ENCODE results near the gene LIMA1. TPM values are rescaled to one million over a fixed set of nuclear protein-coding genes. Genes with fewer than 3 reads are reported as not detected.

Gene LIMA1
- total RNA-seq, result 77.5 and 86.1 TPM in 2 replicates

DNA sequence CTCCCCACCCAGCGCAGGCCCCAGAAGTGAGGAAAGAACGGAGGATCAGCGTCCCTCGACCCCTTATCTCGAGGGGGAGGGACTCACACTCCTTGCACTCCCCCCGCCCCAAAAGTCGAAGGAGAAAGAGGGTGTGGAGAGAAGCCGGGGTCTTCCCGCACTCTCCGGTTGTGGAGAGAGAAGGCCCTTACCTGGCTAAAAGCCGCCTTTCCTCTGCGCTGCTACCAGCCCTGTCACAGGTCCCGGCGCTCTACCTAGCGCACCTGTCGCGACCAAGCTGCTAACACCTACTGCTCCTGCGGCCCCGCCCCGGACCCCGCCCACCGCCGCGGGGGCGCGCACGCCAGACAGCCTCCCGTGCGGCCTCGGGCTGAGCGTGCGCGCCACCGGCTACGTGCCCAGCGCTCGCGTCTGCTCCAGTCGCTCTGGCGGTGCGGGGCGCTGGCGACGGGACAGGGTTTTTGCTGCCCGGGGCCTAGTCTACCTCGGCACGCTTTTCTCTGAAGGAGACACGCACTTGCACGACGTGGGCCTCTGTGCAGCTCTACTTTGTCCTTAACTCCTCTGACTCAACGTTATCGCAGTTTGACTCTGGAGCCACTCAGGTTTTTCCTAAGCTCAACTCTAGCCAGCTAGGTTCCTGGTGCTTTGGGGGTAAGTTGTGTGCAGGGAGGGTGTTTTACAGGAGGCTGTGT, at the start of gene LIMA1:
TSS of gene LIMA1 (minus strand) at position 292 of the 695 bp plus-strand sequence. CDS start 34,769 bp downstream, outside the sequence.

DNA sequence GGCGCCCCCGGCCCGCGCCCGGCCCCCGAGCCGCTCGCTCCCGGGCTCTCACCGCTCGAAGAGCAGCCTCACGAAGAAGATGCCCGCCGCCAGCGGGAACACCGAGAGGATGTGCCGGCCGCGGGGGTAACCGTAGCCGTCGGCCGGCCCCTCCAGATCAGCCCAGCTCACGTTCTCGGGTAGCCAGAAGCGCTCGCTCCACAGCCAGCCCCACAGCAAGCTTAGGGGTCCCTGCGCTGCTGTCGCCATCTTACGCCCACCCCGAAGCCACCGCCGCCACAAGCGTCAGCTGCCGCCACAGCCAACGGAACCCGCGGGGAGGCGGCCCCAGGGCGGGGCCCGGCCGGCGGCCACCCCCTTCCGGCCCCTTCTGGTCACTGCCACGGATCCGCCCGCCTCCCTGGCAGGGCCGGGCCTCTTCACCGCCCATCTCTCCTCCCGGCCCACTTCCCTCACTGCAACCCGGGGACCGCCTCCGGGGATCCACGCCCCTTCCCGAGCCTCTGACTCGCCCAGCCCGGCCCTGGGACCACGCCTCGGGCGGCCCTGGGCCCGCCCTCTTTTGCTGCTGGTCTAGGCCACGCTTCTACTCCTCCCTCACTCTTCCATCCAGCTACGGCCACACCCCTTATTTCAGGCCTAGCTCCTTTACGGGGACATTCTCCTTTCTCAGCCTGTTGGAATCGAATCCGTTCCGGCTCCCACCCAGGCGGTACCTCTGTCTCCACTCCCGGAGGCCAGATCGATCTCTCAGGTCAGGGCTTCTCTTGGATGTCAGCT, 116.1 kb downstream of the LIMA1 start, which contains the start of gene CERS5:
TSS of gene CERS5 (minus strand) at position 321 of the 780 bp plus-strand sequence. CDS start at position 249, 72 bp downstream.

Other genes starting within 250 kb of the LIMA1 start
- gene ASIC1, start 225.9 kb downstream of the LIMA1 start, total RNA-seq, result 20.7 and 30.7 TPM in 2 replicates
- 25.9 and 39.6 TPM in 2 replicates for gene SMARCD1, start 198.2 kb downstream of the LIMA1 start, total RNA-seq
- 5.9 and 11.3 TPM in 2 replicates for gene GPD1, start 179.5 kb downstream of the LIMA1 start, total RNA-seq
- gene COX14, start 171.3 kb downstream of the LIMA1 start, total RNA-seq, result 61.8 and 66.3 TPM in 2 replicates
- gene CERS5, start 116.2 kb downstream of the LIMA1 start, total RNA-seq, result 25.8 and 33.5 TPM in 2 replicates
- gene FAM186A, start 113.1 kb upstream of the LIMA1 start, total RNA-seq, result not detected in 2 replicates
- gene LARP4, start 117.4 kb upstream of the LIMA1 start, total RNA-seq, result 20.3 and 21.4 TPM in 2 replicates
- gene DIP2B, start 221.5 kb upstream of the LIMA1 start, total RNA-seq, result 14.9 and 16.1 TPM in 2 replicates

Data from cardiac ventricle fibroblast (primary cell).